ENCODE results near the gene SCAF4. TPM values are rescaled to one million over a fixed set of nuclear protein-coding genes. Genes with fewer than 3 reads are reported as not detected.
"Not testable (repeated sequence)": the region's sequence is repeated elsewhere in the genome, so short reads cannot be mapped to it uniquely, and the experiment has no call there.

SCAF4 gene
- total and polyA plus RNA-seq, 12 donors: 9.5 to 24.0 (median 15.1) TPM

DNA sequence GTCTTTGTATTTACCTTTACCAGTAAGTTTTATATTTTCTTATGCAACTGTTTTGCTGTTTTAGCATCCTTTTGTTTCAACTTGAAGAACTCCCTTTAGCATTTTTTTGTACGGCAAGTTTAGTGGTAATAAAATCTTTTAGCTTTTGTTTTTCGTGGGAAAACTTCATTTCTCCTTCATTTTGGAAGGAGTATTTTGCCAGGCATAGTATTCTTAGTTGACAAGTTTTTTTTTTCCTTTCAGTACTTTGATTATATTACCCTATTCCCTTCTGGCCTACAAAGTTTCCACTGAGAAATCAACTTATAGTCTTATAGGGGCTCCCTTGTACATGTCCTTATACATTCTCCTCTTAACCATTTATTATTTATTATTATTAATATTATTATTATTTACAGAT lies 95.0 kb downstream of the SCAF4 start:
- no peak overlapping the region for H3K4me3 ChIP-seq
- H3K36me3 ChIP-seq (replicated peaks in 1 of 2): no peaks in the 10 kb centered on the region
- H3K27ac ChIP-seq: no peak overlapping the region
- no peaks in the 10 kb centered on the region for H3K4me1 ChIP-seq (replicated peaks in 1 of 2)
- 80 to 91% (median 89%) methylated on average over 2 of the region's 2 CpGs for WGBS, 4 donors
- TF ChIP-seq POLR2A (IDR thresholded peaks at IDR 0.05): no peak
- TF ChIP-seq, protein P1, sequence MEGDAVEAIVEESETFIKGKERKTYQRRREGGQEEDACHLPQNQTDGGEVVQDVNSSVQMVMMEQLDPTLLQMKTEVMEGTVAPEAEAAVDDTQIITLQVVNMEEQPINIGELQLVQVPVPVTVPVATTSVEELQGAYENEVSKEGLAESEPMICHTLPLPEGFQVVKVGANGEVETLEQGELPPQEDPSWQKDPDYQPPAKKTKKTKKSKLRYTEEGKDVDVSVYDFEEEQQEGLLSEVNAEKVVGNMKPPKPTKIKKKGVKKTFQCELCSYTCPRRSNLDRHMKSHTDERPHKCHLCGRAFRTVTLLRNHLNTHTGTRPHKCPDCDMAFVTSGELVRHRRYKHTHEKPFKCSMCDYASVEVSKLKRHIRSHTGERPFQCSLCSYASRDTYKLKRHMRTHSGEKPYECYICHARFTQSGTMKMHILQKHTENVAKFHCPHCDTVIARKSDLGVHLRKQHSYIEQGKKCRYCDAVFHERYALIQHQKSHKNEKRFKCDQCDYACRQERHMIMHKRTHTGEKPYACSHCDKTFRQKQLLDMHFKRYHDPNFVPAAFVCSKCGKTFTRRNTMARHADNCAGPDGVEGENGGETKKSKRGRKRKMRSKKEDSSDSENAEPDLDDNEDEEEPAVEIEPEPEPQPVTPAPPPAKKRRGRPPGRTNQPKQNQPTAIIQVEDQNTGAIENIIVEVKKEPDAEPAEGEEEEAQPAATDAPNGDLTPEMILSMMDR (IDR thresholded peaks at IDR 0.05): no peak
- H3K27me3 ChIP-seq: no peaks in the 10 kb centered on the region
- no peaks in the 10 kb centered on the region for H3K9me3 ChIP-seq (replicated peaks in 1 of 3)
- DNase-seq: no peak
- intact Hi-C loops (cut with DNase I): no loop called here

DNA sequence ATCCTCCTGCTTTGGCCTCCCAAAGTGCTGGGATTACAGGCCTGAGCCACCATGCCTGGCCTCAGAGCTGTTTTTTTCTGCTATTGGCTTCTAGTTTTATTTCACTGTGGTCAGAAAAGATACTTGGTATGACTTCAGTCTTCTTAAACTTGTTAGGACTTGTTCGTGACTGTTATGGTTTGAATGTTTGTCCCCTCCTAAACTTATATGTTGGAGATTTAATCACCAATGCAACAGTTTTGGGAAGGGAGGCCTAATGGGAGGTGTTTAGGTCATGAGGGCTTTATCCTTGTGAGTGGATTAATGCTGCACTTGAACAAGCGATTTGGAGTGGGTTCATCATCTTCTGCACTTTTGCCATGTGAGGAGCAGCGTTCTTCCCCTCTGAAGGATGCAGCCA lies 96.9 kb downstream of the SCAF4 start:
- 85 to 93% (median 90%) methylated on average over 3 of the region's 3 CpGs for WGBS, 4 donors
- Histone ChIP-seq H3K27ac (no peak overlapping the region), H3K27me3 (no peaks in the 10 kb centered on the region), H3K9me3 (replicated peaks in 1 of 3) (no peaks in the 10 kb centered on the region), H3K4me1 (replicated peaks in 1 of 2) (peaks cover 0 to 5% of the 10 kb centered on the region in 2 donors), H3K4me3 (no peak overlapping the region), H3K36me3 (replicated peaks in 1 of 2) (no peaks in the 10 kb centered on the region)
- TF ChIP-seq POLR2A (IDR thresholded peaks at IDR 0.05): no peak
- TF ChIP-seq, protein P1 (IDR thresholded peaks at IDR 0.05): no peak
- intact Hi-C loops (cut with DNase I): no loop called here
- no peak for DNase-seq

DNA sequence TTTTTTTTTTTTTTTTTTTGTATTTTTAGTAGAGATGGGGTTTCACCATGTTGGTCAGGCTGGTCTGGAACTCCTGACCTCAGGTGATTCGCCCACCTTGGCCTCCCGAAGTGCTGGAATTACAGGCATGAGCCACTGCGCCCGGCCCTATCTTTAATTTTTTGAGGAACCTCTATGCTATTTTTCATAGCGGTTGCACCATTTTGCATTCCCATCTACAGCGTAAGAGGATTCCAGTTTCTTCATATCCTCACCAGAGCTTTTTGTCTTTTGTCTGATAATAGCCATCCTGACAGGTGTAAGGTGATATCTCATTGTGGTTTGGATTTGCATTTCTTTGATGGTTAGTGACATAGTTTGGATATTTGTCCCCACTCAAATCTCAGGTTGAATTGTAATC lies 100.0 kb downstream of the SCAF4 start:
- H3K27ac ChIP-seq; H3K36me3 ChIP-seq (replicated peaks in 1 of 2); H3K4me1 ChIP-seq (replicated peaks in 1 of 2); H3K9me3 ChIP-seq (replicated peaks in 1 of 3); intact Hi-C loops (cut with DNase I); H3K4me3 ChIP-seq; H3K27me3 ChIP-seq: not testable (repeated sequence)
- DNase-seq: peak in 1 of 7 donors; percentile 20
- 97 to 100% (median 99%) methylated on average over 6 of the region's 6 CpGs for WGBS, 4 donors

DNA sequence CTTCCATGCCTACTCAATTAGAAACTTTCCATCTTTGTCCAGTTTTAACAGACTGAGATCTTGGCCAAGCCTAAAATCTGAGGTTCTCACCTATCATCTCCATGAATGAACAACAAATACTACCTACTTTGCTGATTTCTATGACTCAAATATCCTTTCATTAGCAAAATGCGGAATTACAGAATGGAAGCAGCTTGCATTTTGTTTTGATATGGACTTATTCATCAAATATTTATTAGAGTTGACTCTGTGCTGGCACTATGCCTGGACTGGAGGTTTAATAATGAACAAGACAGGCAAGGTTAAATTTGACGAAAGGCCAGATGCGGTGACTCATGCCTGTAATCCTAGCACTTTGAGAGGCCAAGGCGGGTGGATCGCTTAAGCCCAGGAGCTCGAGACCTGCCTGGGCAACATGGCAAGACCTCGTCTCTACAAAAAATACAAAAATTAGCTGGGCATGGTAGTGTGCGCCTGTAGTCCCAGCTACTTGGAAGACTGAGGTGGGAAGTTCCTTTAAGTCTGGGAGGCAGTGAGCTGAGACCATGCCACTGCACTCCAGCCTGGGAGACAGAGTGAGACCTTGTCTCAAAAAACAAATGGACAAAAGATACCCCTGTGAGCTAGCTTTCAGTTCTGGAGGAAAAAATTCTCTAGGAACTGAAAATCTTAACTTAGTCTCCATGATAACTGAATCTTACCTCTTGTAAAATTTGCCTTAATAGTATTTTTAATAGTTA lies 101.8 kb downstream of the SCAF4 start:
- intact Hi-C loops (cut with DNase I): no loop called here
- Histone ChIP-seq H3K9me3 (replicated peaks in 1 of 3) (no peaks in the 10 kb centered on the region), H3K27me3 (no peaks in the 10 kb centered on the region), H3K36me3 (replicated peaks in 1 of 2) (no peaks in the 10 kb centered on the region), H3K4me3 (no peak overlapping the region), H3K27ac (peak overlapping the region in 1 of 5 donors; percentile 28), H3K4me1 (replicated peaks in 1 of 2) (peaks cover 0 to 10% of the 10 kb centered on the region in 2 donors)
- peak; percentile 91 to 98 (median 95) for DNase-seq
- 20 to 36% (median 32%) methylated on average over 8 of the region's 8 CpGs for WGBS, 4 donors
- no peak for TF ChIP-seq POLR2A (IDR thresholded peaks at IDR 0.05)
- TF ChIP-seq, protein P1 (IDR thresholded peaks at IDR 0.05): no peak

DNA sequence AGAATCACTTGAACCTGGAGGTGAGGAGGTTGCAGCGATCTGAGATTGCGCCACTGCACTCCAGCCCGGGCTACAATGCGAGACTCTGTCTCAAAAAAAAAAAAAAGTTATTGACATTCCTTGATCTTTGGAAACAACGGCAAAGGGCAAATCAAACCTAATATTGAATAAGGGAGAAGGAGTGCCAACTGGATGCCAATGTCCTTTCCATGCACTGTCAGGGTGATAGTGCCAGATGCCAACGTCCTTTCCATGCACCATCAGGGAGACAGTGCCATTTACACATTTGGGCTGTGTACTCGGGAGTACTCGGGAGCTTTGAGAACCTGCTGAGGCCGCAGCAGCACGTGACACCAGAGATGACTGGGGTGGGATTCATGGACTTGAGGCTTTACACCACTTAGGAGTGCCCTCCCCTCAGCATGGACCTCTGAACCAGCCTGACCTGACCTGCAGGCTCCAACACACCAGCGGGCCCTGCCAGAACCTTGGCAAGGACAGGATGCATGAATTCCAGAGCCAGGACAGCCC lies 106.9 kb downstream of the SCAF4 start:
- no peak for TF ChIP-seq POLR2A (IDR thresholded peaks at IDR 0.05)
- TF ChIP-seq, protein P1 (IDR thresholded peaks at IDR 0.05): no peak
- no peak for DNase-seq
- H3K36me3 ChIP-seq (replicated peaks in 1 of 2): no peaks in the 10 kb centered on the region
- intact Hi-C loops (cut with DNase I): no loop called here
- 91 to 93% (median 92%) methylated on average over 10 to 11 of the region's 11 CpGs for WGBS, 4 donors
- H3K27me3 ChIP-seq: no peaks in the 10 kb centered on the region
- H3K4me3 ChIP-seq: no peak overlapping the region
- H3K27ac ChIP-seq: no peak overlapping the region
- H3K9me3 ChIP-seq (replicated peaks in 1 of 3): no peaks in the 10 kb centered on the region
- peaks cover 0 to 5% of the 10 kb centered on the region in 2 donors for H3K4me1 ChIP-seq (replicated peaks in 1 of 2)

Data from adrenal gland (tissue), 12 donors.